Tracheal epithelial cell (primary cell): Measurements from ENCODE around the gene ZNF679. TPM values are rescaled to one million over a fixed set of nuclear protein-coding genes. Genes with fewer than 3 reads are reported as not detected.

Experiments
- total RNA-seq: library from RNA; depleted of rRNA; stranded (reverse); fragments of >200 nt; gene quantifications from 2 replicates; pipeline ENCODE4 v1.2.1, GENCODE V29; 2014

The ZNF679 gene
- total RNA-seq, result not detected in 2 replicates

GRCh38 chr7:64228174-64228573 lies at the start of gene ZNF679:
TSS of gene ZNF679 (plus strand) at chr7:64228474. CDS start at chr7:64249118, 20,644 bp downstream.

GRCh38 chr7:64206903-64207302 lies 21.4 kb upstream of the ZNF679 start, which contains the start of gene ZNF735:
TSS of gene ZNF735 (plus strand) at chr7:64207203. CDS start at chr7:64207203, 0 bp downstream.

GRCh38 chr7:64313740-64314491 lies 85.6 kb downstream of the ZNF679 start, which contains the start of gene ZNF736:
TSS of gene ZNF736 (plus strand) at chr7:64313961. CDS start at chr7:64314151, 190 bp downstream.

Other genes with a start within 250 kb of the ZNF679 start
- gene ZNF722, start 229.6 kb upstream of the ZNF679 start, total RNA-seq, result not detected in 2 replicates
- under 0.01 and 0.21 TPM in 2 replicates for gene ZNF727, start 183.0 kb upstream of the ZNF679 start, total RNA-seq
- not detected in 2 replicates for gene ZNF735, start 21.3 kb upstream of the ZNF679 start, total RNA-seq
- 3.2 and 11.6 TPM in 2 replicates for gene ZNF736, start 85.5 kb downstream of the ZNF679 start, total RNA-seq